K562 (cell line): ENCODE measurements around the gene PRKAR2B. TPM values are rescaled to one million over a fixed set of nuclear protein-coding genes. Genes with fewer than 3 reads are reported as not detected.

ENCODE experiments used
- ATF3 ChIP-seq, 2 experiments: fragments of 450-650 bp in 1 of 2; sonication (generic) in 1 of 2; formaldehyde crosslinking in 1 of 2; IDR thresholded peaks in 1 of 2; conservative IDR thresholded peaks in 1 of 2; 2 replicates each; pipeline versions ENCODE4 v1.6.1 to v1.8.1; 2016 to 2023; ENCODE audit warnings: mild to moderate bottlenecking in 2 of 2, moderate library complexity in 2 of 2, inconsistent platforms in 1 of 2, missing genetic modification reagents in 1 of 2
- CEBPB ChIP-seq: fragments of 450-650 bp; IDR thresholded peaks from 2 replicates; pipeline ENCODE4 v1.6.1; 2016; ENCODE audit warnings: missing genetic modification characterization, missing compliant biosample characterization
- DACH1 ChIP-seq: fragments of 450-650 bp; IDR thresholded peaks from 2 replicates; pipeline ENCODE4 v1.6.1; 2018; ENCODE audit not compliant: partially characterized antibody
- DLX4 ChIP-seq: fragments of 250-450 bp; sonication (Bioruptor Pico); IDR thresholded peaks from 2 replicates; pipeline ENCODE4 v1.6.1; 2021; ENCODE audit warnings: mild to moderate bottlenecking
- E2F5 ChIP-seq: sonication (generic); formaldehyde crosslinking; IDR thresholded peaks from 2 replicates; pipeline ENCODE4 v1.8.0; 2022; ENCODE audit warnings: mild to moderate bottlenecking, missing genetic modification reagents
- FOSL1 ChIP-seq: fragments of 200-800 bp; sonication (Bioruptor generic); conservative IDR thresholded peaks from 2 replicates; pipeline ENCODE4 v1.6.1; 2016; ENCODE audit warnings: missing genetic modification characterization, missing compliant biosample characterization
- HDAC1 ChIP-seq, 2 experiments: fragments of 450-650 bp; IDR thresholded peaks; 2 replicates each; pipeline ENCODE4 v1.6.1; 2016 to 2017; ENCODE audit warnings: inconsistent platforms in 1 of 2, mild to moderate bottlenecking in 1 of 2, moderate library complexity in 1 of 2
- HDGF ChIP-seq: fragments of 450-650 bp; IDR thresholded peaks from 2 replicates; pipeline ENCODE4 v1.6.1; 2016
- MITF ChIP-seq: IDR thresholded peaks from 2 replicates; pipeline ENCODE4 v1.6.1; 2014; ENCODE audit warnings: antibody characterized with exemption
- MLLT1 ChIP-seq, 2 experiments: fragments of 450-650 bp; IDR thresholded peaks; 2 replicates each; pipeline ENCODE4 v1.6.1; 2016
- NFE2 ChIP-seq: IDR thresholded peaks from 2 replicates; pipeline ENCODE4 v1.6.1; 2014; ENCODE audit warnings: antibody characterized with exemption, low read depth
- NFXL1 ChIP-seq: fragments of 450-650 bp; formaldehyde crosslinking; IDR thresholded peaks from 2 replicates; pipeline ENCODE4 v1.4.0; 2021; ENCODE audit warnings: mild to moderate bottlenecking
- SMARCB1 ChIP-seq: IDR thresholded peaks from 2 replicates; pipeline ENCODE4 v1.6.1; 2011; ENCODE audit warnings: improper control_type of control experiment, low read depth; ENCODE audit not compliant: insufficient read length
- TAL1 ChIP-seq: fragments of 450-650 bp; IDR thresholded peaks from 2 replicates; pipeline ENCODE4 v1.6.1; 2016; ENCODE audit warnings: mild to moderate bottlenecking
- TCF15 ChIP-seq: fragments of 250-450 bp; sonication (Bioruptor Pico); IDR thresholded peaks from 2 replicates; pipeline ENCODE4 v1.8.0; 2022; ENCODE audit warnings: moderate library complexity, mild to moderate bottlenecking, inconsistent platforms
- TGIF2 ChIP-seq: sonication (generic); formaldehyde crosslinking; IDR thresholded peaks from 2 replicates; pipeline ENCODE4 v1.8.1; 2022; ENCODE audit warnings: mild to moderate bottlenecking, missing genetic modification reagents, moderate library complexity
- USF1 ChIP-seq: sonication (generic); formaldehyde crosslinking; IDR thresholded peaks from 2 replicates; pipeline ENCODE4 v1.9.0; 2022; ENCODE audit warnings: mild to moderate bottlenecking, missing genetic modification reagents
- ZBTB1 ChIP-seq: sonication (generic); formaldehyde crosslinking; IDR thresholded peaks from 2 replicates; pipeline ENCODE4 v1.8.1; 2023; ENCODE audit warnings: missing genetic modification reagents, low read depth, mild to moderate bottlenecking, borderline replicate concordance
- ZEB2 ChIP-seq: fragments of 450-650 bp; IDR thresholded peaks from 2 replicates; pipeline ENCODE4 v1.6.1; 2016
- ZNF395 ChIP-seq: fragments of 200-800 bp; sonication (Bioruptor generic); IDR thresholded peaks from 2 replicates; pipeline ENCODE4 v1.6.1; 2017; ENCODE audit warnings: missing genetic modification characterization, missing compliant biosample characterization
- polyA plus RNA-seq, 8 experiments: library from polyadenylated mRNA; depleted of rRNA in 4 of 8; stranded (reverse) in 5 of 8; unstranded in 3 of 8; fragments of >200 nt; fragmentation: Nextera tagmentation in 2 of 8; fragmentation: Illumina TruSeq in 1 of 8; extraction: Ambion mirVana in 2 of 8; extraction: Trizol in 1 of 8; gene quantifications; 2 replicates each; pipeline versions ENCODE4 v1.2.1 to v1.2.3, GENCODE V29; 2011 to 2014; ENCODE audit warnings: inconsistent platforms in 1 of 8, missing spikeins in 1 of 8
- total RNA-seq, 7 experiments: library from RNA; depleted of rRNA in 6 of 7; stranded (reverse); fragments of >200 nt in 6 of 7; fragmentation: Illumina TruSeq in 2 of 7; extraction: Trizol in 2 of 7; gene quantifications; 2 replicates each; pipeline versions ENCODE4 v1.2.1 to v1.2.3, GENCODE V29; 2011 to 2021; ENCODE audit warnings: low replicate concordance in 1 of 7

PRKAR2B gene
- total and polyA plus RNA-seq, 9 of the 15 experiments (the other 6 are each of a cell fraction or from before 2014, with no cell fraction given): 59.0 to 173 (median 129) TPM

- TF ChIP-seq ZNF395 (CRISPR knock-in tag): no peak
- TF ChIP-seq FOSL1: no peak
- no peak for TF ChIP-seq SMARCB1
- peak; percentile 93 for TF ChIP-seq CEBPB (tag)
- TF ChIP-seq TGIF2 (CRISPR knock-in tag): no peak
- TF ChIP-seq USF1 (CRISPR knock-in tag): no peak
- no peak for TF ChIP-seq ZBTB1 (CRISPR knock-in tag)
- no peak for TF ChIP-seq HDGF
- no peak for TF ChIP-seq ZEB2
- peak in 1 of 2 experiments; percentile 62; a peak in 2 of 4 replicates for TF ChIP-seq MLLT1 (IDR thresholded peaks at IDR 0.05)
- TF ChIP-seq TAL1: no peak
- peak in 1 of 2 experiments; percentile 64; a peak in 1 of 4 replicates for TF ChIP-seq HDAC1 (IDR thresholded peaks at IDR 0.05)
- TF ChIP-seq DLX4: no peak
- 0 out of 2 replicates have a peak, but pooled peaks have one; percentile 46 for TF ChIP-seq NFXL1 (CRISPR knock-in tag)
- no peak for TF ChIP-seq E2F5 (CRISPR knock-in tag)
- no peak for TF ChIP-seq MITF
- TF ChIP-seq DACH1: no peak
- no peak for TF ChIP-seq NFE2
- 0 out of 2 replicates have a peak, but pooled peaks have one; percentile 14 for TF ChIP-seq ATF3 (IDR thresholded peaks at IDR 0.05)
- TF ChIP-seq ATF3 (CRISPR knock-in tag; conservative IDR thresholded peaks at IDR 0.05): no peak
- no peak for TF ChIP-seq TCF15
Observed at GRCh38 chr7:107045980-107046379, 1.5 kb downstream of the PRKAR2B start (continued).
